ENCODE data around the gene KIAA0825. TPM values are rescaled to one million over a fixed set of nuclear protein-coding genes. Genes with fewer than 3 reads are reported as not detected.

Gene KIAA0825
- total RNA-seq, 1 donor from 2014 or later = 5.8 TPM

GRCh38 chr5:94374336-94374735, 244.1 kb downstream of the KIAA0825 start:
- Mint-ChIP-seq H3K4me3 (ENCODE audit: low read depth) (no peak overlapping the region), H3K36me3 (ENCODE audit: insufficient read depth) (no peaks in the 10 kb centered on the region), H3K9me3 (ENCODE audit: low read depth) (no peaks in the 10 kb centered on the region), H3K27ac (no peak overlapping the region), H3K27me3 (peaks cover 37% of the 10 kb centered on the region), H3K4me1 (ENCODE audit: low read depth) (peaks cover 10% of the 10 kb centered on the region)
- DNase-seq (ENCODE audit: low spot score, unreplicated experiment) = no peak
- no peak for TF ChIP-seq CTCF (IDR thresholded peaks at IDR 0.05; ENCODE audit: unreplicated experiment)

DNA sequence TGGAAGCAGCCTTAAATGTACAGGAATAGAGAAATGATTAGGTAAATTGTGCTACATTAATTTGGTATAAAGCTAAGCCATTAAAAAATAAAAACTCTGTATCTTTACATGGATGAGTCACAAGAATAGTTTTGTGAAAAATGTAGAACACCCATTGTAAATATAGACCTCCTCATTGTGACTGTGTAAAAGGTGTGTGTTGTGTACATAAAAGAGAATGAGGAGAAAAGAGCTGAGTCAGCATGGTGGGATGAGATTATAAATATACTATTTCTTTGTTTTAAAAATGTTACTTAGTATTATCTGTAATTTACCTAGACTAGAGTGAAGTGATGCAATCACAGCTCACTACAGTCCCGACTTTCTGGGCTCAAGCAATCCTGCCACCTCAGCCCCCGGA, 250.5 kb downstream of the KIAA0825 start:
- no peak for TF ChIP-seq CTCF (IDR thresholded peaks at IDR 0.05; ENCODE audit: unreplicated experiment)
- Mint-ChIP-seq H3K27ac (no peak overlapping the region), H3K9me3 (ENCODE audit: low read depth) (peaks cover 4% of the 10 kb centered on the region), H3K27me3 (peaks cover 52% of the 10 kb centered on the region), H3K36me3 (ENCODE audit: insufficient read depth) (peaks cover 7% of the 10 kb centered on the region), H3K4me3 (ENCODE audit: low read depth) (no peak overlapping the region), H3K4me1 (ENCODE audit: low read depth) (peaks cover 7% of the 10 kb centered on the region)
- DNase-seq (ENCODE audit: low spot score, unreplicated experiment) = no peak

DNA sequence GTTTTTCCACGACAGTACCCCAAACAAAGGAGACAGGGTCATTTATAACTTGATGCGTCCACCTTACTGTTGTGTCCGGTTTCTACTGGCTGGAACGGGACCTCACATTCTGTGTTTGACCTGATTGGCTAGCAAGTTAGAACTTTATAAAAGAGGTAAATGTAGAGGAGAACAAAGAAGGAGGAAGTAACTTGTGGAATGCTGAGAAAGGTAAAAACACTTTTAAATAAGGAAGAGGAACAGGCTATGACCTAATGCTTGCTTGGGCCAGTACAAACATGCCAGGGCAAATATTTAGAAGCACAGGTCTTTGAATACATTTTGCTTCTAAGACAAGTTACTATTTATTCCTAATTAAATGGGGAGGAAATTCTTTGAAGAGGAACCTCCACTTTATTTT, 251.6 kb downstream of the KIAA0825 start:
- H3K4me1 Mint-ChIP-seq (ENCODE audit: low read depth) = peaks cover 15% of the 10 kb centered on the region
- no peak for TF ChIP-seq CTCF (IDR thresholded peaks at IDR 0.05; ENCODE audit: unreplicated experiment)
- no peak overlapping the region for H3K27ac Mint-ChIP-seq
- no peak for DNase-seq (ENCODE audit: low spot score, unreplicated experiment)
- H3K27me3 Mint-ChIP-seq = peaks cover 41% of the 10 kb centered on the region
- peaks cover 7% of the 10 kb centered on the region for H3K36me3 Mint-ChIP-seq (ENCODE audit: insufficient read depth)
- no peak overlapping the region for H3K4me3 Mint-ChIP-seq (ENCODE audit: low read depth)
- H3K9me3 Mint-ChIP-seq (ENCODE audit: low read depth) = peaks cover 4% of the 10 kb centered on the region

- H3K27ac Mint-ChIP-seq = no peak overlapping the region
- H3K27me3 Mint-ChIP-seq = peaks cover 53% of the 10 kb centered on the region
- H3K4me1 Mint-ChIP-seq (ENCODE audit: low read depth) = peaks cover 17% of the 10 kb centered on the region
- peaks cover 7% of the 10 kb centered on the region for H3K36me3 Mint-ChIP-seq (ENCODE audit: insufficient read depth)
- TF ChIP-seq CTCF (IDR thresholded peaks at IDR 0.05; ENCODE audit: unreplicated experiment) = no peak
- H3K9me3 Mint-ChIP-seq (ENCODE audit: low read depth) = peaks cover 4% of the 10 kb centered on the region
- DNase-seq (ENCODE audit: low spot score, unreplicated experiment) = no peak
- H3K4me3 Mint-ChIP-seq (ENCODE audit: low read depth) = no peak overlapping the region
These were observed 255.5 kb downstream of the KIAA0825 start for GRCh38 chr5:94362857-94363256.

DNA sequence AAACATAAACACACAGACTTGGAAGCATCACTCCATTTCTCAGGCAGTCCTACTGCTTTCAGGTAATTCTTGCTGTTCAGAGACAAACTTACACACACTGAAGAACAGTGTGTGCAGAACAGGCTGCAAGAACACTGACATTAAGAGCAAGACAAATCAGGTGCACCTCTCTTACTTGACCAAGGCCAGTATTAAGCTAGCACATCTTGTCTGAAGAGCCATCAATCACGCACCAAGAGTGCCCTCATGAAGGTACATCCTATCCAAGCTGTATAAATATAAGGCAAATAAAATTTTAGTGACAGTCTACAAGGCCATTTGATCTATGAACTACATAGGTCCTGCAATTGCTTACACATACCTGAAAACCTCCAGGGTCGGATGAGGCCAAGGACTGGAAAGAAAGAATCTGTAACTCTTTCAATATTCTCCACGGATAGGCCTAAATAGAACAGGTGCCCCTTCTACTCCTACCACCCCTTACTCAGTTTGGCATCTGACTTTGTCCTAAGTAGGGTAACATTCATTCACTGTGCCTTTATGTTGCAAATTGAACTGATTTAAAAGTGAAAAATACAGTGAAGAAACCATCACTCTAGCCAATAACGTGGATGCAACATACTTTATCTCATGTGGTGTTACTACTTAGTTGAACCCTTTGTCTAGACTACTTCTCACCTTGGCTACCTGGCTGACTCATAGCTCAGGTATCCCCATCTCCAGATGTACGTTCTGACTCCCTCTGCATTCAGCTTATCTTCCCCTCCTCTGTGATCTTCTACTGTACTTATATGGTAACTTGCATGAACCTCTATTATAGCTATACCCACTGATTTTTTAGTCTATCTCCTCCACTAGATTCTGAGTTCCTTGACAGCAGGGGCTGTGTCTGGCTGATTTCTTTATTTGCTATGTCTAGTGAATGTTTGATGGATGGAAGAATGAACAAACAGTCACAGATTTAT, 256.3 kb downstream of the KIAA0825 start:
- peaks cover 6% of the 10 kb centered on the region for H3K36me3 Mint-ChIP-seq (ENCODE audit: insufficient read depth)
- peaks cover 4% of the 10 kb centered on the region for H3K9me3 Mint-ChIP-seq (ENCODE audit: low read depth)
- H3K4me3 Mint-ChIP-seq (ENCODE audit: low read depth) = no peak overlapping the region
- peaks cover 17% of the 10 kb centered on the region for H3K4me1 Mint-ChIP-seq (ENCODE audit: low read depth)
- no peak for DNase-seq (ENCODE audit: low spot score, unreplicated experiment)
- no peak for TF ChIP-seq CTCF (IDR thresholded peaks at IDR 0.05; ENCODE audit: unreplicated experiment)
- no peak overlapping the region for H3K27ac Mint-ChIP-seq
- H3K27me3 Mint-ChIP-seq = peaks cover 58% of the 10 kb centered on the region

All from progenitor cell of endocrine pancreas (in vitro differentiated cells).